ENCODE measurements around the gene MAMLD1.

MAMLD1 gene

DNA sequence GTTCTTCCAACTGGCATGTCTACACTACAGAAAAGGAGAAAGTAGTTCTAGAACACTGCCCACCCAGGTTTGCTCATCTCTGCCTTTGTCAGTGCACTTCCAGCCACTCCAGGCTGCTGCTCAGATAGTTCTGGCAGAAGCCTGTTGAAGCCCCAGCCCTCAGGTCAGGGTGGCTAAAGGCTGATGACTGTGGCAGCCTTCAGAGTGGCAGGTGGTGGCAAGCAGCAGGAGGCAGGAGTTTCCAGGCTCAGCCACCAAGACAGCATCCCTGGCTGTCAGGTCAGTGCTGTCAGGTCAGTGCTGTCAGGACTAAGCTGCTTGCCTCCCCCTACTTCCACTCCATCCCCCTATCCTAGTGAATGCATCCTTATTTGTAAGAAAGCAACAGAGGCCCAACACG lies 100.4 kb downstream of the MAMLD1 start:
- no peak for DNase-seq

GRCh38 chrX:150464001-150464400 lies 100.9 kb downstream of the MAMLD1 start:
- DNase-seq, result no peak

DNA sequence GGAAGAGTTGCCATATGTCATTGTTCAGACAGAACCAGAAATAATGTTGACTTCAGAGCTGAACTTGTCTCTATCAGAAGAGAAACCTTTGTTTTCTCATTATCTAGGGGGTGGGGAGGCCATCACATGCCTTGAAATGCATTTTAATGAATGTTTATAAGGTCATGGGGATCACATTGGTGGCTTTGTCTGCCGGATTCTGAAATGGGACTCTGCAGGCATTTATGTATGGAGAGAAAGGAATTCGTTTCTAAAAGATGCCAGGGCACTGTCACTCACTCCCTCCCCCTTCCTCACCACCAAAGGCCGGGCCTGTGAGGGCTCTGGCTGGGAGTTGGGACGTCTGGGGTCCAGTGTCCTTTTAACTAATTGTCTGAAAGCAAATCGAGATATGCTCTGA lies 102.2 kb downstream of the MAMLD1 start:
- DNase-seq, result no peak

DNA sequence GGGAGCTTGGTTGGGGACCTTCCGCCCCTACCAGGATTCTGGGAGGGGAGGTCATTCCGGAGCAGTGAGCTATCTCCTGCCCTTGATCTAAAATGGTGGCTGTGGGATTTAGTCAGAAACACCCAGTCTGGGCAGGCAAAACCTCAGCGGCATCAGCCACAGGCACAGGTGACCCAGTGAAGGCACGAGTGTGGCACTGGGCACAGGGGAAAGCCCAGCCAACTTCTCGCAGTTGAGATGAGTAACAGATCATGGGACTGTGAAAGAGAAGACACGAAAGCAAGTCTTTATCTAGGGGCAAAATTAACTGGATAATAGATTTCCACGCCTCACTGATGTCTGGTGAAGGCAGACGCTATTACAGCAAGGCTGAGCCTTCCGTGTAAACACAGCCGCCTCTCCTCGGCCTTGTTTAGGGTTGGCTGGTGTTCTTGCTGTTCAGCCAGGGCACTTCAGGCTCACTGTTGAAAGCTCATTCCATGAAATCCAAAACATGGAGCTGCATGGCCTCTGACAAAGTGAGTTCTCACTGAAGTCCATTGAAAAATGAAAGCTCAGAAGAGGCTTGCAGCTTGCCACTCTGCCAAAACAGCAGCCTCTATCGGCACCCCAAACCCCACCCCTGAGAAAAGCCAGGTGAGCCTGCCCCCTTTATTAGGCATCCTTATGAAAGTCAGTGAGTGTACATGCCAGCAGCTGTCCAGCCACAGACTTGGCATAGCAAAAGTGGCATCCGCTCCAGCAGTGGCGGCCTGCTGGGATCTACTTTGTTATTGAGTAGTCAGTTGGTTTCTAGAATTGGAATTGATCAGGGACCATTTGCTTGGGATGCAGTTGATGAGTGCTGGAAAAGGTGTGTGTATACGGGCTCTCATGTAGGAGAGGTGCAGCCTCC lies 103.0 kb downstream of the MAMLD1 start:
- DNase-seq, result no peak

GRCh38 chrX:150472306-150472705 lies 109.2 kb downstream of the MAMLD1 start:
- DNase-seq, result no peak

GRCh38 chrX:150473371-150473770 lies 110.3 kb downstream of the MAMLD1 start:
- DNase-seq, result no peak

DNA sequence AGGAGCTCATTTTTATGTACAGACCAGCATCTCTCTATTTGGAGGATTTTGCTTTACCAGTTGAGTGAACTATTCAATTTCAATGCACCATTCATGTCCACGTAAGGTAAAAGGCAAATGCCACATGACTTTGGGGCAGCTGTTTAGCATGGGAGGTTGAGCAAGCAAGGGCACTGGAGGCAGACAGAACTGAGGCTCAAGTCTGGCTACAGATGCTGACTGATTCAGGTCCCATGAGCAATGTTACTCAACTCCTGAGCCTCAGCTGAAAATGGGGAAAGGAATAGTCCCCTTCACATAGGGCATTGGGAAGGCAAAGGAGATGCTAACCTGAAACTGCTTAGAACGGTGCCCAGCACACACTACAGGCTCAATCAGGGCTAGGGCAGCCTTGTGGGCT lies 112.3 kb downstream of the MAMLD1 start:
- no peak for DNase-seq

DNA sequence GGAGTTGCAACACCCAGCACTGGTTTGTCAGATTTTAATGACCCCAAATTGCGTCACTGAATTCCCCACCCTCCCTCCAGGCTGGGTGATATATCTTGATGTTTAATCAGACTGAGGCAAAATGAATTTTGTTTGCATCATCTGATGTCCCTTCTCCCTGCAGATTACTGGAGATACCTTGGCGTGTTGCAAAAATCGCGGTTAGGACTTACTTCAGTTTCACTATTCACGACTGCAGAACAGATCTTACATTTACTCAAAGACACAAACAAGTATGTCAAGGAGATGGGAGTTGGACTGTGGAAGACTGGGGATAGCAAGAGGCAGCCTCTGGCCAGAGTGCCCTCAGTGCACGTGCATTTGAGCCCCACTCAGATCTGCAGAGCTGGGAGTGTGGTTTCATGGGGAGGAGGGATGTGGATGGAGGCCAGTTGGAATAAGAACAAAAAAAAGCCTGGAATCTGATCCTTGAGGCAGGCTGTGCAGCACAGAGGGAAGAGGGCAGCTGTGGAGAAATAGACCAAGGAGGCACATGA lies 113.1 kb downstream of the MAMLD1 start:
- DNase-seq, result no peak

GRCh38 chrX:150477371-150477770 lies 114.3 kb downstream of the MAMLD1 start:
- DNase-seq, result no peak

DNA sequence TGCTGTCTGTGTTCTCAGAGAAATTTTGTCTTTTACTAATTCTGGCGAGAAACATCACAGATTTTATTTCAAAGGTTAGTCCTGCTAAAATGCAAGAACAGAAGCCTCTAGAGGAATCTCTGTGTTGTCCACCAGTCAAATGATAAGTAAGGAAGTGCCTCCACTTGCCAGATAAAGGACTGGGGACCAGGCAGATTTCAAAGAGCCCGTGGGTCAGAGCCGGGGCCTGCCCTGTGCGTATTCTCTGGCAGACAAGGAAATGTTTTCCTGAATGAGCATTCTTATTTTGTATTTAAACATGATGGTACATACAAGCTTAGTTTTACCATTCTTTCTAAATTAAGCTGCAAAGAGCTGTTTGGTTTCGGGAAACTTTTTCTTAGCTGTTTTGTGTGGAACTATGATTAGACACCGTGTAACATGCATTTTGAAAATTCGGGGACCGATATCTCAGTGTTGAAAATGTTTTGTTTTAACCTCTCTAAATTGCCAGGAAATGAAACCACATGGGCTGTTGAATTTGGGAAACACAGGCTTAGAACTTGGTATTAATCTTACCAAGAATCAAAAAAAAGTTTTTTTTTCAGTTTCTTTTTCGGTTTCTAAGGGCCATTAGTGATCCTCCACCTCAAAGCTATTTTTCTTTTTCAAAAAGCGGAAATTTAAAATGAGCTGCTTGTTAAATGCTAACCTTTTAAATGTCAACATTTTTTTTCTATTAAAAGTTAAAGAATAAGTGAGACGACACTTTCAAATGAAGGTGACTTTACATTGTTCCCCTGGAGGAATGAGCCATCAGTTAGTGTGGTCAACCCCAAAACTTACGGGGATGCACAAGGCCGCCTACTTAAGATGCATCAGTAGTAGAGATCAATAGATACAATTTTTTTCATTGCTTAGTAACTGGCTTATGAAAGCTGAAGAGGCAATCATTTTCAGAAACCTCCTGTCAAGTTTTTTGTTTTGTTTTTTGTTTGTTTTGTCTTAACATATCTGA lies 115.7 kb downstream of the MAMLD1 start:
- DNase-seq, result no peak

DNA sequence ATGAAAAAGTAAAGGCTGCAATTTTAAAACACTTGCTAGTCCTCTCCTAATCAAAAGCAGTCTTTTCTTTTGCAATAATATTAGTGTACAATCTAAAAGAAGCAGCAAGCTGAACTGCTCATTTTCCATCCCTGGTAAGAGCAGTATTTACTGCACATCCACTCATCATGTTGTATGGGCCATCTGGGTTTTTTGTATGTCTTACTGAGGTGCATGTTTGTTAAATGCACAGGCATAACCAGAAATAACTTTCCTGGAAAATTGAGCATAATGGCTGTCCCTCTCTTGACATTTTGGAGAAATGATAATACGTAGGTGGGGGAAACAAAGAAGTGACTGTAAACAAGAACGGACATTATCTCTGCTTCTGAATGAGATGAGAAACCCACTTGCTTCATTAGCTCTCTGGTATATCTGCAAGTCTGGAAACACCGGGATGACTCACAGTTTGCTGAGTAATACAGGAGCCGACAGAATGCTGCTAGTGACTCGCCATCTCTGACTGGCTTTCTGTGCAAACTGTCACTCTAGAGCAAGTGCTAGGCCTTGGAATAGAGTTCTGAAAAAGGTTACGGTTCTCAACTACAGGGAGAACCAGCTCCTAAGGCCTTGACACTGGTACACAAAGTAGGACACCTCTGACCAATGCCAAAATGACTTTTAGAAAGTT lies 119.6 kb downstream of the MAMLD1 start:
- DNase-seq, result no peak

- no peak for DNase-seq
Observed at GRCh38 chrX:150483356-150483985, 120.4 kb downstream of the MAMLD1 start.

DNA sequence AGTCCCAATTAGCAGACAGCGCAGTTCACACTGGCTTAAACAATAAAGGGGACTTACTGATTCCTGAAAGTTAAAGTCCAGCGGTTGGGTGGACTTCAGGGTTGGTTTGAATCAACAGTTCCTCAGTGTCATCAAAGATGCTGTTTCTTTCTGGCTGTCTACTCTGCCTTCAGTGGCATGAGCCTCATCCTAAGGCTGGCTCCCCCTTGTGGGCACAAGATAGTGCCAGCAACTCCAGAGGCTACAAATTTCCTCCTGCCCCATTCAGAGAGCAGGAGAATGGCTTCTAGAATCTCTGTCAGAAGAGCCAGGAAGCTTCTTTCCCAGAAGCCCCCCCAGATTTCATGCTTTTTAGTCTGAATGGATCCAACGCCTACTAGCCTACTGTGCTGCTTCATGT lies 122.9 kb downstream of the MAMLD1 start:
- peak; percentile 14 for DNase-seq

DNA sequence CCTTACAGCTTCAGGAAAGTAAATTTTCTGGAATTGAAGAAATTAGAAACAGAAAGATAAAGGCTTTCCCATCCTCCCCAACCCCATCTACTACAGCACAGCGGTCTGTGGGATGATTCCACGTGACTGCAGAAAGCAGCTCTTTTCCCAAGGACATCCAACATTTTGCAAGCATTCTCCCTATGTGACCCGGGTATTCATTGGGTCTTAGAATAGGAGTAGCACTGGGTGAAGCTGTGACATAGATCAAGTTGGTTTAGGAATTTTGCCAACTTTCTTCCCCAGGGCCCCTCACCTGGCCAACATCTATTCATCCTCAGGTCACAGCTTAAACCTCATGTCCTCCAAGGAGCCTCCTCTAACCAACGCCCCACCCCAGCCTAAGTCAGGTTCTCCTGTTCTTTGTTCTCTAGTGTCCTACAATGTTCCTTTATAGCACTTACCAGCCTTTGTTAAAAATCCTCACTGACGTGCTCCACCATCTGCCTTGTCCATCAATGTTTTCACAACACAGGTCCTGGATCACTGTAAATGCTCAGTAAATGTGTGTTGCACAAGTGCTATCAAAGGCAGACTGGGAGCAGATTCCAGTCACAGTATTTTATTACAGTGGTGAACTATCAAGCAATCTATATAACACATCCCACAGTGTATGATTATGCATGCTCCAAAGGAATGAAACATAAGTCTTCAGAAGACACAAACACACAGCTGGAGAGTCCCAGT lies 124.4 kb downstream of the MAMLD1 start:
- DNase-seq, result no peak

GRCh38 chrX:150489359-150490015 lies 126.4 kb downstream of the MAMLD1 start:
- no peak for DNase-seq

- no peak for DNase-seq
Observed at GRCh38 chrX:150495496-150495895, 132.4 kb downstream of the MAMLD1 start.

DNA sequence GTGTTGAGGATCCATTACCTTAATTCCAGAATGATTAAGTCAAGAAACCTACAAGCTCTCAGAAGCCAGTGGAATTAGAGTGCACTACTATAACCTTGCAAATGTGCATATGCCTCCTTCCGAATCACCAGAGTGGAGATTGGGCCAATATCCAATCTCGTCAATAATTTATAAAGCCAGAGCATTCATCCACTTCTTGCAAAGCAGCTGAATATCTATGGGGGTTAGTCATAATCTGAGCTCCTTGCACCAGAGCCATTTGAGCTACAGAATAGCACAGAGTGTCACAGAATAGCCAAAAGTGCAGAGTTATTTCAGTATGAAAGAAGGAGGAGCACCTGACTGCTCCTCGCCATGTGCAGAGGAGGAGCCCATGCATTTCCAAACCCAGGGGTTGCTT lies 136.1 kb downstream of the MAMLD1 start:
- DNase-seq, result no peak

GRCh38 chrX:150502091-150502490 lies 139.0 kb downstream of the MAMLD1 start:
- DNase-seq, result no peak

- DNase-seq, result no peak
Observed at GRCh38 chrX:150502979-150503897, 140.1 kb downstream of the MAMLD1 start.

DNA sequence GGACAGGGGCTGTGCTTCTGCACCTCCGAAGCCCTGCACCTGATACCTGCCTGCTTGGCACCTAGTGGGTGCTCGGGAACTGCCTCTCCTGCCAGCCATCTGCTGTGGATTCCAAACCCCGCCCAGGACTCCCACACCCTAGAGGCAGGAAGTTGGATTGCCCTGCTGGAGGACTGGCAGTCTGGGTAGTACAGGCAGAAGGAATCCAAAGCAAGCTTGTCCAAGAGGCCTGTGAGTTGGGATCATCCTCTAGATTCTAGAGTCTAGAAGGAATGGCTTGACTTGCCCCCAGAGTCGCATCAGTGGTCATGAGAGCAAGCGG lies 140.7 kb downstream of the MAMLD1 start:
- DNase-seq, result no peak
